OCI-LY3 (cell line): Measurements from ENCODE around the gene ANXA11.

ENCODE experiments used
- CTCF ChIP-seq: fragments of 200-600, 300-600 bp; sonication (generic); IDR thresholded peaks from 2 replicates; pipeline ENCODE4 v1.5.1; 2014; ENCODE audit warnings: antibody characterized with exemption, low read length, low read depth
- EZH2phosphoT487 ChIP-seq: fragments of 200-600 bp; shearing (Covaris generic); IDR thresholded peaks from 2 replicates; pipeline ENCODE4 v1.6.1; 2018; ENCODE audit warnings: antibody characterized with exemption, mixed run types, low read depth

- TF ChIP-seq CTCF = no peak
- no peak for TF ChIP-seq EZH2phosphoT487
Observed at GRCh38 chr10:80133206-80133605, 72.1 kb downstream of the ANXA11 start.
